IMR-90 (cell line): ENCODE data around the gene ARF1. TPM values are rescaled to one million over a fixed set of nuclear protein-coding genes. Genes with fewer than 3 reads are reported as not detected.

Experiments used
- ATAC-seq: fragments of 200-7000 bp; cut with Tn5 transposase; 2 replicates; pipeline ENCODE4 v1.9.1; 2020; ENCODE audit warnings: low read depth, mild to moderate bottlenecking, moderate library complexity
- BruUV-seq: library from RNA; stranded (reverse); fragments of 400-500 nt; replicated peaks from 2 replicates; lab custom pipeline; 2021; lab: Mats Ljungman, UMichigan
- CTCF ChIA-PET: fragments of 300-600 bp; formaldehyde crosslinking; extraction: SDS; loops from one replicate; lab custom pipeline; 2021; ENCODE audit warnings: antibody characterized with exemption; lab: Yijun Ruan, JAX
- POLR2A ChIA-PET: fragments of 300-600 bp; sonication (Branson Sonifier 250); formaldehyde crosslinking; loops from one replicate; lab custom pipeline; 2022; ENCODE audit warnings: antibody characterized with exemption; ENCODE audit not compliant: unreplicated experiment; lab: Charles Lee
- DNase-seq: peaks from one replicate; pipeline ENCODE4 v3.0.0; 2013
- H2AFZ ChIP-seq: replicated peaks from 2 replicates; pipeline ENCODE3; 2013; ENCODE audit warnings: low read length, mild to moderate bottlenecking; ENCODE audit not compliant: poor library complexity
- H2AK5ac ChIP-seq: 2 replicates; pipeline ENCODE4 v1.6.1; 2013; ENCODE audit warnings: low read depth, low read length, inconsistent platforms
- H2AK9ac ChIP-seq: replicated peaks from 2 replicates; pipeline ENCODE3; 2013; ENCODE audit warnings: mild to moderate bottlenecking, low read depth, low read length, moderate library complexity; ENCODE audit not compliant: poor library complexity
- H2BK120ac ChIP-seq: 2 replicates; pipeline ENCODE4 v1.6.1; 2013; ENCODE audit warnings: low read depth, low read length, inconsistent platforms
- H2BK15ac ChIP-seq: 3 replicates; pipeline ENCODE4 v1.6.1; 2013; ENCODE audit warnings: low read depth, low read length, inconsistent platforms
- H2BK20ac ChIP-seq: 2 replicates; pipeline ENCODE4 v1.6.1; 2013; ENCODE audit warnings: low read depth, mild to moderate bottlenecking, inconsistent platforms, low read length, moderate library complexity
- H2BK5ac ChIP-seq: 2 replicates; pipeline ENCODE4 v1.6.1; 2013; ENCODE audit warnings: mild to moderate bottlenecking, low read depth, low read length, inconsistent platforms; ENCODE audit not compliant: poor library complexity, severe bottlenecking
- H3K14ac ChIP-seq: replicated peaks from 2 replicates; pipeline ENCODE4 v1.6.1; 2013; ENCODE audit warnings: low read depth, low read length, inconsistent platforms
- H3K18ac ChIP-seq: 2 replicates; pipeline ENCODE4 v1.6.1; 2013; ENCODE audit warnings: low read depth, low read length, control low read depth
- H3K23ac ChIP-seq: 2 replicates; pipeline ENCODE4 v1.6.1; 2013; ENCODE audit warnings: low read depth, low read length, inconsistent platforms
- H3K27ac ChIP-seq: 2 replicates; pipeline ENCODE4 v1.5.1; 2013; ENCODE audit warnings: mild to moderate bottlenecking, control low read depth, low read length; ENCODE audit not compliant: insufficient read depth
- H3K27me3 ChIP-seq: 2 replicates; pipeline ENCODE4 v1.6.1; 2013; ENCODE audit warnings: low read length; ENCODE audit not compliant: control insufficient read depth, insufficient read depth
- H3K36me3 ChIP-seq: 2 replicates; pipeline ENCODE4 v1.6.1; 2013; ENCODE audit warnings: low read length, mixed read lengths; ENCODE audit not compliant: control insufficient read depth, insufficient read depth
- H3K4ac ChIP-seq: 2 replicates; pipeline ENCODE4 v1.6.1; 2013; ENCODE audit warnings: low read depth, low read length, inconsistent platforms
- H3K4me1 ChIP-seq: 2 replicates; pipeline ENCODE4 v1.6.1; 2013; ENCODE audit warnings: low read length, mixed read lengths; ENCODE audit not compliant: control insufficient read depth, insufficient read depth
- H3K4me2 ChIP-seq: 2 replicates; pipeline ENCODE4 v1.6.1; 2013; ENCODE audit warnings: low read depth, mild to moderate bottlenecking, control low read depth, low read length, moderate library complexity
- H3K4me3 ChIP-seq: 2 replicates; pipeline ENCODE4 v1.5.1; 2013; ENCODE audit warnings: low read depth, mild to moderate bottlenecking, control low read depth, low read length, moderate library complexity; ENCODE audit not compliant: insufficient read depth
- H3K56ac ChIP-seq: 2 replicates; pipeline ENCODE4 v1.6.1; 2013; ENCODE audit warnings: low read length, inconsistent platforms; ENCODE audit not compliant: insufficient read depth; ENCODE audit errors: extremely low read depth
- H3K79me1 ChIP-seq, 2 experiments: 2 replicates each; pipeline ENCODE4 v1.6.1; 2013; ENCODE audit warnings: low read length in 2 of 2, inconsistent platforms in 1 of 2, low read depth in 1 of 2
- H3K9ac ChIP-seq: 2 replicates; pipeline ENCODE4 v1.6.1; 2013; ENCODE audit warnings: low read depth, low read length, control low read depth
- H3K9me1 ChIP-seq: 2 replicates; pipeline ENCODE4 v1.6.1; 2013; ENCODE audit warnings: low read length, inconsistent platforms; ENCODE audit not compliant: insufficient read depth
- H3K9me3 ChIP-seq: 2 replicates; pipeline ENCODE4 v1.6.1; 2013; ENCODE audit warnings: low read length; ENCODE audit not compliant: control insufficient read depth, insufficient read depth
- H4K20me1 ChIP-seq: 2 replicates; pipeline ENCODE4 v1.6.1; 2013; ENCODE audit warnings: low read length, inconsistent platforms; ENCODE audit not compliant: insufficient read depth
- H4K5ac ChIP-seq: 2 replicates; pipeline ENCODE4 v1.6.1; 2013; ENCODE audit warnings: mild to moderate bottlenecking, low read depth, low read length, control low read depth
- H4K8ac ChIP-seq, 2 experiments: 2 replicates each; pipeline ENCODE4 v1.6.1; 2013; ENCODE audit warnings: low read depth in 2 of 2, low read length in 2 of 2, control low read depth in 1 of 2, inconsistent platforms in 1 of 2
- H4K91ac ChIP-seq: 2 replicates; pipeline ENCODE4 v1.6.1; 2013; ENCODE audit warnings: low read depth, low read length, inconsistent platforms; ENCODE audit not compliant: insufficient read depth
- BHLHE40 ChIP-seq: fragments of 150-350 bp; IDR thresholded peaks from 2 replicates; pipeline ENCODE4 v1.6.1; 2016; ENCODE audit warnings: mild to moderate bottlenecking, low read depth, low read length
- CEBPB ChIP-seq: IDR thresholded peaks from 2 replicates; pipeline ENCODE4 v1.6.1; 2012; ENCODE audit warnings: low read depth, low read length, improper control_type of control experiment
- CHD1 ChIP-seq: IDR thresholded peaks from 2 replicates; pipeline ENCODE4 v1.6.1; 2012; ENCODE audit warnings: low read depth, low read length, improper control_type of control experiment
- FOS ChIP-seq: fragments of 150-350 bp; IDR thresholded peaks from 2 replicates; pipeline ENCODE4 v1.6.1; 2016; ENCODE audit warnings: low read depth, low read length
- MAFK ChIP-seq: IDR thresholded peaks from 2 replicates; pipeline ENCODE4 v1.6.1; 2012; ENCODE audit warnings: low read depth, low read length, improper control_type of control experiment
- MXI1 ChIP-seq: IDR thresholded peaks from 2 replicates; pipeline ENCODE4 v1.6.1; 2012; ENCODE audit warnings: low read depth, mild to moderate bottlenecking, low read length, moderate library complexity, borderline replicate concordance
- NFE2L2 ChIP-seq: fragments of 150-350 bp; IDR thresholded peaks from 2 replicates; pipeline ENCODE4 v1.6.1; 2016; ENCODE audit warnings: low read depth, mild to moderate bottlenecking, low read length
- POLR2A ChIP-seq: IDR thresholded peaks from 2 replicates; pipeline ENCODE4 v1.6.1; 2012; ENCODE audit warnings: mild to moderate bottlenecking, low read depth, low read length
- RAD21 ChIP-seq: IDR thresholded peaks from 2 replicates; pipeline ENCODE4 v1.6.1; 2012; ENCODE audit warnings: low read length, improper control_type of control experiment
- RCOR1 ChIP-seq: IDR thresholded peaks from 2 replicates; pipeline ENCODE4 v1.6.1; 2012; ENCODE audit warnings: mild to moderate bottlenecking, low read length, improper control_type of control experiment; ENCODE audit not compliant: insufficient replicate concordance
- RFX5 ChIP-seq: IDR thresholded peaks from 2 replicates; pipeline ENCODE4 v1.8.0; 2012; ENCODE audit warnings: low read depth, mild to moderate bottlenecking, low read length, moderate library complexity
- WGBS, 2 experiments: methylation state at CpG; one replicate each; pipeline versions ENCODE4 v1.1.5 to v1.1.7; 2013; ENCODE audit warnings: missing lambda C conversion rate in 2 of 2; ENCODE audit not compliant: insufficient read length in 1 of 2; ENCODE audit errors: extremely low coverage in 2 of 2; 5-methylcytosine and 5-hydroxymethylcytosine counted together
- dilution Hi-C: fragments of 300-500 bp; cut with HindIII; formaldehyde crosslinking; loops from one replicate; pipeline ENCODE4 v1.14.3; 2018; ENCODE audit warnings: low sequenced_read_pairs; ENCODE audit not compliant: unreplicated experiment
- in situ Hi-C: fragments of 300-500 bp; cut with MboI; formaldehyde crosslinking; loops from 3 replicates; pipeline ENCODE4 v1.14.3; 2019; ENCODE audit warnings: low sequenced_read_pairs, inconsistent platforms, mixed read lengths
- intact Hi-C: fragments of 100-400 bp; cut with micrococcal nuclease; formaldehyde crosslinking; loops from 2 replicates; pipeline ENCODE4 v1.10.0; 2022
- polyA plus RNA-seq, 3 experiments: library from polyadenylated mRNA; depleted of rRNA; stranded (reverse); fragments of >200 nt; gene quantifications; 2 replicates each; pipeline ENCODE4 v1.2.3, GENCODE V29; 2012; ENCODE audit warnings: low replicate concordance in 1 of 3
- total RNA-seq: library from RNA; depleted of rRNA; stranded (reverse); fragments of >200 nt; gene quantifications from 2 replicates; pipeline ENCODE4 v1.2.3, GENCODE V29; 2012
- TF ChIP-seq, protein P1 (sequence below): fragments of 150-350 bp; IDR thresholded peaks from 2 replicates; pipeline ENCODE4 v1.6.1; 2016; ENCODE audit warnings: low read depth, mild to moderate bottlenecking, low read length, moderate library complexity, borderline replicate concordance
- TF ChIP-seq, protein P2 (sequence below): fragments of 150-350 bp; IDR thresholded peaks from 2 replicates; pipeline ENCODE4 v1.6.1; 2017; ENCODE audit warnings: mild to moderate bottlenecking, antibody characterized with exemption, low read length, low read depth
- TF ChIP-seq, protein P3 (sequence below): conservative IDR thresholded peaks from 2 replicates; pipeline ENCODE4 v1.5.1; 2012; ENCODE audit warnings: mild to moderate bottlenecking, low read depth, low read length, improper control_type of control experiment

ARF1 gene
- total and polyA plus RNA-seq, 2 of the 4 experiments (the other 2 are of a cell fraction), result 330 to 1,100 TPM

DNA sequence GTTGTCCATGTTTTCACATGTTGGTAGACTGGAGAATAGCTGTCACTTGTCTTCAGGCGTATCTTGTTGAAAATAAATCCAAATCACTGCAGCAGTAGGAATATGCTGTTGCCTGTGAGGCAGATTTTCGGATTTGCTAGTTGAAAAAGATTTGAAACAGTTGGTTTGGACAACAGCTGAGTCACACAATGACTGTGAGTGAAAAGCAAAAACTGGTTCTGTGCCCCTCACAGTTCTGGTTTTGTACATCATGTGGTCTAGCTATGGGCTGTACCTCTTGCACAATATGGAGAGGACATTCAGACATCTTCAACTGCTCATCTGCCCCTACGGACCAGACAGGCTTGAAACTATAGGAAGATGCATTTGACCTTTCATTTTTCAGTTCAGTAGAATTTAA lies 1.8 kb downstream of the ARF1 start (continued):
- peak; percentile 21; the same call in 1 of the 2 replicates for TF ChIP-seq MXI1

DNA sequence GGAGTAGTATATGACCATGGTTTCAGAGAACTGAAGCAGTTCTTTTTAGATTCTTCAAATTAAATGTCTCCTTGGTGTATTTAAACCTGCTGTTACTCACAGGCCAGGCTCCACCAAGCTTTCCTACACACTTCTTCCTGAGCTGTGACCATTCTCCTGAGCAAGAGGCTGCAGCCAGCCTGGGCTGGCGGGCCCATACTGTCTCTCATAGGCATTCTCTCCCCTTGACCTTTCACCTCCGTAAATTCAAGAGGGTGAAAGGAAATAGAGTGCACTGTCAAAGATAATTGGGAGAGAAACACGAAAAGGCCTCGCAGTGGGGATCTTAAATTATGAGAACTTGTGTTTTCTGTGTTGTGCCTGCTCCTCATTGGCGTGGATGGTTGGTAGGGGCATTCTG lies 2.3 kb downstream of the ARF1 start:
- in situ Hi-C loops, result loop anchor here (10.0 kb wide), 1 partner anchor 320 kb away; no protein-coding TSS in a partner anchor
- no peak for DNase-seq
- TF ChIP-seq RCOR1 (no peak), NFE2L2 (no peak), RFX5 (no peak), BHLHE40 (no peak), CEBPB (no peak), MAFK (no peak), CHD1 (no peak), POLR2A (no peak), RAD21 (no peak), FOS (no peak), MXI1 (no peak)
- TF ChIP-seq, protein P1, sequence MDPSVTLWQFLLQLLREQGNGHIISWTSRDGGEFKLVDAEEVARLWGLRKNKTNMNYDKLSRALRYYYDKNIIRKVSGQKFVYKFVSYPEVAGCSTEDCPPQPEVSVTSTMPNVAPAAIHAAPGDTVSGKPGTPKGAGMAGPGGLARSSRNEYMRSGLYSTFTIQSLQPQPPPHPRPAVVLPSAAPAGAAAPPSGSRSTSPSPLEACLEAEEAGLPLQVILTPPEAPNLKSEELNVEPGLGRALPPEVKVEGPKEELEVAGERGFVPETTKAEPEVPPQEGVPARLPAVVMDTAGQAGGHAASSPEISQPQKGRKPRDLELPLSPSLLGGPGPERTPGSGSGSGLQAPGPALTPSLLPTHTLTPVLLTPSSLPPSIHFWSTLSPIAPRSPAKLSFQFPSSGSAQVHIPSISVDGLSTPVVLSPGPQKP, result no peak
- TF ChIP-seq, protein P2, sequence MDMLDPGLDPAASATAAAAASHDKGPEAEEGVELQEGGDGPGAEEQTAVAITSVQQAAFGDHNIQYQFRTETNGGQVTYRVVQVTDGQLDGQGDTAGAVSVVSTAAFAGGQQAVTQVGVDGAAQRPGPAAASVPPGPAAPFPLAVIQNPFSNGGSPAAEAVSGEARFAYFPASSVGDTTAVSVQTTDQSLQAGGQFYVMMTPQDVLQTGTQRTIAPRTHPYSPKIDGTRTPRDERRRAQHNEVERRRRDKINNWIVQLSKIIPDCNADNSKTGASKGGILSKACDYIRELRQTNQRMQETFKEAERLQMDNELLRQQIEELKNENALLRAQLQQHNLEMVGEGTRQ, result no peak
- TF ChIP-seq, protein P3, sequence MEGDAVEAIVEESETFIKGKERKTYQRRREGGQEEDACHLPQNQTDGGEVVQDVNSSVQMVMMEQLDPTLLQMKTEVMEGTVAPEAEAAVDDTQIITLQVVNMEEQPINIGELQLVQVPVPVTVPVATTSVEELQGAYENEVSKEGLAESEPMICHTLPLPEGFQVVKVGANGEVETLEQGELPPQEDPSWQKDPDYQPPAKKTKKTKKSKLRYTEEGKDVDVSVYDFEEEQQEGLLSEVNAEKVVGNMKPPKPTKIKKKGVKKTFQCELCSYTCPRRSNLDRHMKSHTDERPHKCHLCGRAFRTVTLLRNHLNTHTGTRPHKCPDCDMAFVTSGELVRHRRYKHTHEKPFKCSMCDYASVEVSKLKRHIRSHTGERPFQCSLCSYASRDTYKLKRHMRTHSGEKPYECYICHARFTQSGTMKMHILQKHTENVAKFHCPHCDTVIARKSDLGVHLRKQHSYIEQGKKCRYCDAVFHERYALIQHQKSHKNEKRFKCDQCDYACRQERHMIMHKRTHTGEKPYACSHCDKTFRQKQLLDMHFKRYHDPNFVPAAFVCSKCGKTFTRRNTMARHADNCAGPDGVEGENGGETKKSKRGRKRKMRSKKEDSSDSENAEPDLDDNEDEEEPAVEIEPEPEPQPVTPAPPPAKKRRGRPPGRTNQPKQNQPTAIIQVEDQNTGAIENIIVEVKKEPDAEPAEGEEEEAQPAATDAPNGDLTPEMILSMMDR, result no peak

More for the DNA sequence above, 2.3 kb downstream of the ARF1 start:
- Histone ChIP-seq H2BK15ac (no peak overlapping the region), H3K9me1 (peaks cover 26% of the 10 kb centered on the region), H3K27ac (peak overlapping the region; percentile 74), H3K36me3 (peaks cover 12% of the 10 kb centered on the region), H3K56ac (0 out of 2 replicates have a peak overlapping the region, but pooled peaks have one; percentile 18), H4K8ac (no peak overlapping the region), H3K18ac (no peak overlapping the region), H3K4me1 (peaks cover 29% of the 10 kb centered on the region), H4K5ac (no peak overlapping the region), H3K79me1 (peaks cover 0 to 43% of the 10 kb centered on the region in 2 experiments; a peak in 2 of 4 replicates), H3K9ac (peak overlapping the region; percentile 99), H3K4ac (0 out of 2 replicates have a peak overlapping the region, but pooled peaks have one; percentile 25), H3K4me2 (peak overlapping the region; percentile 98), H2AK9ac (no peak overlapping the region), H4K20me1 (peaks cover 67% of the 10 kb centered on the region), H2BK20ac (no peak overlapping the region), H3K27me3 (no peaks in the 10 kb centered on the region), H2AK5ac (peak overlapping the region; percentile 20), H4K91ac (no peak overlapping the region), H2BK5ac (peak overlapping the region; percentile 97), H3K4me3 (no peak overlapping the region), H2BK120ac (no peak overlapping the region), H3K14ac (no peak overlapping the region; the same call in 1 of the 2 replicates), H3K9me3 (no peaks in the 10 kb centered on the region), H3K23ac (peak overlapping the region; percentile 39), H2AFZ (no peak overlapping the region)
- intact Hi-C loops, result loop anchor here (2.0 to 10.0 kb wide), 5 partner anchors 18 to 600 kb away; partner anchors contain the start of genes C1orf35 and WNT9A
- no CpG with 5 or more reads among the region's 5 CpGs for WGBS, 2 experiments
- ChIA-PET CTCF (interaction anchor here (1.0 kb wide), 1 partner anchor 46 kb away, joined by 3 read pairs; no protein-coding TSS in a partner anchor), POLR2A (no interaction called here)
- no TSS peak for BruUV-seq
- dilution Hi-C loops, result no loop called here
- no peak for ATAC-seq
